ENCODE data around the gene BLOC1S4.

Gene BLOC1S4

GRCh38 chr4:6689506-6689960 lies 26.4 kb upstream of the BLOC1S4 start:
- DNase-seq (ENCODE audit: extremely low spot score) = no peak
- no peak for TF ChIP-seq CTCF (IDR thresholded peaks at IDR 0.05; ENCODE audit: control extremely low read depth, extremely low read depth, low read depth, missing control alignments)
- POLR2A ChIA-PET = no interaction called here
- CTCF ChIA-PET = interaction anchor here (0.9 to 3.1 kb wide), 4 partner anchors 11 to 381 kb away, joined by 3 to 12 read pairs (median 3); a partner anchor contains a TSS

GRCh38 chr4:6692379-6692778 lies 23.6 kb upstream of the BLOC1S4 start:
- ChIA-PET CTCF (interaction anchor here (0.7 to 1.6 kb wide), 4 partner anchors 9 to 379 kb away, joined by 3 to 4 read pairs (median 4); no protein-coding TSS in a partner anchor), POLR2A (no interaction called here)
- TF ChIP-seq CTCF (IDR thresholded peaks at IDR 0.05; ENCODE audit: control extremely low read depth, extremely low read depth, low read depth, missing control alignments) = no peak
- DNase-seq (ENCODE audit: extremely low spot score) = no peak

- no peak for TF ChIP-seq CTCF (IDR thresholded peaks at IDR 0.05; ENCODE audit: control extremely low read depth, extremely low read depth, low read depth, missing control alignments)
- no peak for DNase-seq (ENCODE audit: extremely low spot score)
- ChIA-PET POLR2A (no interaction called here), CTCF (interaction anchor here (0.7 to 1.6 kb wide), 4 partner anchors 9 to 378 kb away, joined by 3 to 4 read pairs (median 4); no protein-coding TSS in a partner anchor)
Observed at GRCh38 chr4:6692806-6693205, 23.2 kb upstream of the BLOC1S4 start.

GRCh38 chr4:6693231-6694176 lies 22.5 kb upstream of the BLOC1S4 start, which contains the start of gene S100P:
Gene S100P, plus strand, starts transcription at chr4:6693878. Its CDS starts 55 bp downstream, at chr4:6693933.
- DNase-seq (ENCODE audit: extremely low spot score) = no peak
- POLR2A ChIA-PET = no interaction called here
- TF ChIP-seq CTCF (IDR thresholded peaks at IDR 0.05; ENCODE audit: control extremely low read depth, extremely low read depth, low read depth, missing control alignments) = no peak
- CTCF ChIA-PET = interaction anchor here (1.0 to 1.3 kb wide), 2 partner anchors 8 to 15 kb away, joined by 4 read pairs; no protein-coding TSS in a partner anchor

- ChIA-PET CTCF (no interaction called here), POLR2A (no interaction called here)
- TF ChIP-seq CTCF (IDR thresholded peaks at IDR 0.05; ENCODE audit: control extremely low read depth, extremely low read depth, low read depth, missing control alignments) = no peak
- DNase-seq (ENCODE audit: extremely low spot score) = no peak
Observed at GRCh38 chr4:6694177-6694901, 21.6 kb upstream of the BLOC1S4 start.
